ENCODE measurements around the gene RWDD1.
A peak's percentile ranks its signal among the peaks of the same experiment; 100 is the strongest.

Gene RWDD1, protein sequence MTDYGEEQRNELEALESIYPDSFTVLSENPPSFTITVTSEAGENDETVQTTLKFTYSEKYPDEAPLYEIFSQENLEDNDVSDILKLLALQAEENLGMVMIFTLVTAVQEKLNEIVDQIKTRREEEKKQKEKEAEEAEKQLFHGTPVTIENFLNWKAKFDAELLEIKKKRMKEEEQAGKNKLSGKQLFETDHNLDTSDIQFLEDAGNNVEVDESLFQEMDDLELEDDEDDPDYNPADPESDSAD

GRCh38 chr6:116570856-116571682, at the start of gene RWDD1:
TSS of gene RWDD1 (plus strand) at chr6:116571504. CDS start at chr6:116571583, 79 bp downstream.
- DNase-seq = peak; percentile 93

- no peak for DNase-seq
These were observed 48.4 kb upstream of the RWDD1 start for GRCh38 chr6:116522896-116523295.

- no peak for DNase-seq
These were observed 47.1 kb upstream of the RWDD1 start for GRCh38 chr6:116524236-116524635.

DNA sequence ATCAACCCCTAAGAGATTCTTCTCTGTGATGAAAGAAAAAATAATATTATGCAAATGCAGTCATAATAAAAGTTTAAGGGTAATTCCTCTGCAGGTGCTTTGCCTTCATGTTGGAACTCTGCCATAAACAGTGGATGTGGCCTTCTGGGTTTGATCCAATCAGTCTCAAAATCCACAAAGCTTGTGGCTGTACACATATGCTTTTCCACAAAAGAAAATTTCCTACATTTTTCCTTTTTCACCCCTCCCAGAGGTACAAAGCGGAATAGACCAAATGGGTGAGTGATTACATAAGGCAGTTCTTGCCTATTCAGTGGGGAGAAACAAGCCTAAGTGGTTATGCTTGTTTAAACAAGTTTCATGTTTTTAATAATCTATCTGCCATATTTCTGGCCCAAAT, 43.2 kb upstream of the RWDD1 start:
- DNase-seq = no peak

DNA sequence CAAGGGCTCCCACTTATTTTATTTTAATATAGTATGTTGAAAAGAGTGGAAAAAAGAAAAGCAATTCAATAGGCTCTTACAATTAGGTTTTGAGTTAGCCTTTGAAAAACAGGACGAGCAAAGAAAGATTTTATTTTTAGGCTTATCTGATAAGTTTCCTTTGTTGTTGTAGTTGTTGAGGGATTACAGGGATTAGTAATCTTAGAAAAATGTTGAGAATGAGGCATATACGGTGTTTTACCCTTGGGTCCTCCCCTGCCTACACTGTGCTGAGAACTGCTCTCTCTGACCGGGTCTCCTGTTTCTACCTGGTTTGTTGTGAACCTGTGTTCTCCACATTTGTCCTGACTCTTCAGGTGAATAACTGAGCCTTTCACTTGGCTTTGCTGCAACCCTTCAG, 42.5 kb upstream of the RWDD1 start:
- DNase-seq = no peak

DNA sequence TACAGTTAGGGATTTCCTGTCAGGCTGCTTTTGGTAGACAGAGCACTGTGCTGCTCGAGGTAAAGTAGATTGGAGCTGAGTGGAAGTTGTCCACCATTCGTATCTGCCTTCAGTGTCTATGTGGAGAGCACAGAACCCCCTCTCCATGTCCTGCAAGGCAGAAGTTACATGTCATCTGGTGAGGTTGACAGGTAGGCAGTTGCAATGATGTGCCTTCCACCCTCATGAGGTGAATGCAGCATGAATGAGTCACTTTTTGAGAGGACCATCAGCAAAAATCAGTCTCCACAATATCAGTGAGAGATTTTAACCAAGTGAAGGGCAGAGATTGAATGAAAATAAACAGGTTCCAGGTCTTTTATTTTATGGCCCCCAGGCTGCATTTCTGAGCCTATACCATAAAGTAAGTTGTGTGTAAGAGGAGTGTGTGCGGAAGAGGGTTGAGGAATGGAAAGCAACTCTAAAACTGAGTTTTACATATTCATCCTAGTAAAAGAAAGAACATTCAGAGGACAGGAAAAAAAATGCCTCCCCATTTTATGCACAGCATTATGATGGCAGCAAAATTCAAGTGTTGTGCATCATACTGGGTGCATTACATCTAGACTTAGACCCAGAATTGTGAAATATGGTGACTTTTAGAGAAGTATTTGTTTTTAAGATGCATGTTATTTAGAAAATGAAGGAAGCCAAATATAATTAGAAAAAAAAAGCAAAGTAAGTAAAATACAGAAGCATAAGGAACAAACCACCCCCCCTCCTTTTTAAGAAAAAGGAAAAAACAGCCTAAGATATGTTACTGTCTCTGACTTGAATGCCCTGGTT, 41.6 kb upstream of the RWDD1 start:
- DNase-seq = no peak

DNA sequence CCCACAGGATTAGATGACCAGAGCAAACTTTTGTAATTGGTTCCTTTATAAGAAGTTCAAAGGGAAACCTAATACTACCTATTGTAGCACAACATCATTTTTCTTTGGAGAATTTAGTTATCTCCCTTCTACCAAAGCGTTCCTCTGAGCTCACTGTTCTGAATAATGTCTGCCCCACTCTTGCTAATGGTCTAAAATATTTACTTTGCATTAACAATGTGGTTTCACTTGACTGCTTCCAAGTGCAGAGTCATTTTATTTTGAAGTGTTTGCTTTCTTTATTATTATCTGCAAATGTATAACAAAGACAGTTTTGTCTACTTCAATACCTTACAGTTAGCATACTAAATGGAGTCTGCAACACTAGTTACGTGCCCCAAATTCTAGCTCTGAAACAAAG, 40.9 kb upstream of the RWDD1 start:
- DNase-seq = no peak

- DNase-seq = peak; percentile 9
These were observed 39.4 kb upstream of the RWDD1 start for GRCh38 chr6:116531675-116532570.

DNA sequence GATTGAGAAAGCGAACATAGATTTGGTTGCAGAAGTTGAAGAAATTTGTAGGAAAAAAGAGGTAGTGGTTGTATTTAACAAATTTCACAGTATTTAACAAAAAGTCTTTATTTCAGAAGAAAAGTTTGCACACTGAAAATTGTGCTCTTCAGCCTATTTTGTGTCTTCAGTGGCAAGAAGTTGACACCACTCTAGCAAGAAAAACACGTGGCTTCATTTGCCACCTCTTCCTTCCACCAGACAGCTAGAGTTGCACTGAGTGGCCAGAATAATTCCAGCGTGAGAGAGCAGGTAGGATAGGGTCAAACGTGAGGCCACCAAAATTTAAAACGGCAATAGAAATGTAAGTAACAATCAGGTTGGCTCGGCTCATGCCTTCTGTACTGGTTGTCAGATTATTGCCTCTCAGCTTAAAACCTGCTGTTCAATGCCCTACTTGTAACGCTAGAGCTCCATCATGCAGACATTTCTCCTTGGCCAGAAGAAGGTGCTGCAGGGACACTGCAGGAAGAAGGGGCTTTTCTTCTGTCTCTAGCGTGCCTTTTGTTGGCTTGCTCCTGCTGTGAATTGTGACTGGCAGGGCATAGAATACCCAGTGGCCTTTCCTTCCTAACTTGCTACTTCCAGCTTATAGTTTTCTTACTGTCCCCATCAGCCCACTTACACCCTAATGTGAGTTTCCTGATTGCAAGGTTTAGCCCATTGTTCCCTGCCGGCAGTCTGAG, 37.9 kb upstream of the RWDD1 start:
- DNase-seq = no peak

DNA sequence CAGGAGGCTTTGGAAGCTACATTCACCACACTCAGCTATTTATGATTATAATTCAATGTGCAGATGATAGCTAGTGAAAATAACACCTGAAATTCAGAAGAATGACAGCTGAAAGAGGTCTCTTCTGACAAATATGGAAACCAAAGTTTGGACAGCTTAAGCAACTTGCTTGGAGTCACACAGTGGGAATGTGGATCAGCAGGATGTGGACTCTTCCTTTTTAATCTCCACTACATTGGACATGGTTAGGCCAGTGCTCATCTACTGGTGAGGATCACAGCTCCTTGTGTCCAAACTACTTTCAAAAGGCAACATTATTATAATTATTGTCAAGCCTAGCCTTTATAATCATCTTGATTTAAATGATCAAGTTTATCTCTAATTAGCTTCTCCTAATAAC, 36.2 kb upstream of the RWDD1 start:
- DNase-seq = no peak

- no peak for DNase-seq
These were observed 35.1 kb upstream of the RWDD1 start for GRCh38 chr6:116536216-116536621.

DNA sequence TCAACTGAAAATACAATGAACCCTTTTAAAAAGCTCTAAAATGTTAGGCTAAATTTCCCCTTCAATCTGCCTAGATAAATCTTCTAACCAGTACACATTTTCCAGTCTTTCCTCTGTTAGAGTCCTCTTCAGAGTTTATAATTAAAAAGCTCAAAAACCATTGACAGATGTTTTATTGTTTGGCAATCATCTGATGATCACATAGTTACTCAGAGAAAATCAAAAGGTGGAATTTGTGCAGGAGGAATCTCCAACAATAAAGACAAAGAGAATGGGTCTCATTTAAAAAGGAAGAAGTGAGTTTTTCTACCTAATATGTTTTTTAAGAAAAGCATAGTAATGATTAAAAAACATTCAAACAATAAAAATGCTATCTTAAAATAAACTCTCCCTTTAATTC, 28.9 kb upstream of the RWDD1 start:
- no peak for DNase-seq

- DNase-seq = no peak
These were observed 28.2 kb upstream of the RWDD1 start for GRCh38 chr6:116543149-116543548.

DNA sequence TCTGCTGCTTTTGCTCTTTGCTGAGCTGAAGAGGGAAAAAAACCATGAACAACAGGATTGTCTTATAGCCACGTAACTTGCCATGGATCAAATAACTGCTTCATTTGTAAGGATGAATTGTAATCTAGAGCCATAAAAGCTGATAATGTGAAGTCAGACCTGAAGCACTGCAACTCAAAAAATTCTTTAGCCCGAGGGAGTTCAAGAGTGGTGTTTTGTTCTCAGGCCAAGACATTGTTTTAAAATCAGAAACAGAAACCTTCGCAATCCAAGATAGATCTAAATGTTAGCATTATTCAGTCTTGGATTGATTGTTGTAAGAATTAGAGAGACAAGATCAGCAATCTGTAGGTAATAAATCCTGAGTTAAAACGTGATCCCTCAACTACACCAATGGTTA, 25.7 kb upstream of the RWDD1 start, which contains the start of gene TRAPPC3L:
Gene TRAPPC3L (minus strand): TSS at position 34 of the 400 bp plus-strand sequence. CDS start 170 bp downstream, outside the sequence.
- no peak for DNase-seq

- DNase-seq = no peak
These were observed 23.9 kb upstream of the RWDD1 start for GRCh38 chr6:116547358-116547757.

GRCh38 chr6:116550796-116551195, 20.5 kb upstream of the RWDD1 start:
- no peak for DNase-seq

- DNase-seq = no peak
These were observed 17.9 kb upstream of the RWDD1 start, which contains the start of gene CALHM4 for GRCh38 chr6:116553451-116553850. TSS of gene CALHM4 (plus strand) at chr6:116553751. CDS start at chr6:116553794, 43 bp downstream.

GRCh38 chr6:116556065-116556464, 15.2 kb upstream of the RWDD1 start:
- DNase-seq = no peak

DNA sequence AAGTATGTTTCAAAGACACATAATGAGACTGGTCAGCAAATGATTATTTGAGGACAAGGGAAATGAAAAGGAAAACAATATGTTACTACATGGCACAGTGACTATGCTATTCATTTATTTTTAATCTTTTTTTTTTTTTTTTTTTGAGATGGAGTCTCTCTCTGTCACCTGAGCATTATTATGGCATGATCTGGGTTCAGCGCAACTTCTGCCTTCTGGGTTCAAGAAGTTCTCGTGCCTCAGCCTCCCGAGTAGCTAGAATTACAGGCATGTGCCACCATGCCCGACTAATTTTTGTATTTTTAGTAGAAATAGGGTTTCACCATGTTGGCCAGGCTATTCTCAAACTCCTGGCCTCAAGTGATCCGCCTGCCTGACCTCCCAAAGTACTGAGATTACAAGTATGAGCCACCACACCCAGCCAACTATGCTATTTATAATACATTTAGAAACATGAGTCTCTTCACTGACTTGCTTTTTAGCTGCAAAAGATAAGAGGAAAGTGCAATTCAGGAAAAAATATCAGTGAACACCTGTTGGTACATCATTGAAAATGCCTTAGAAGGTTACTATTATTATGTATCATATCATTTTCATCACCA, 14.4 kb upstream of the RWDD1 start:
- no peak for DNase-seq

DNA sequence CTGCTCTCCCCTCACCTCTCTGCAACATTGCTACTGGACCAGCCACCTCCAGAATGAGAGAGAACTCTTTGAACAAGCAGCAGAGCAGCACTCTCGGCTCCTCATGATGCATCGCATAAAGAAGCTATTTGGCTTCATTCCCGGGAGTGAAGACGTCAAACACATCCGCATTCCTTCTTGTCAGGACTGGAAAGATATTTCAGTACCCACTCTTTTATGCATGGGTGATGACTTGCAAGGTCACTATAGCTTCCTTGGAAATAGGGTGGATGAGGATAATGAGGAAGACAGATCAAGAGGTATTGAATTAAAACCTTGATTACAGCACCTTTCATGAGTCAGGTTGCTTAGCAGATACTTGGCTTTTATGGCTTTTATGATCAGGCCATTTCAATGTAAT, 13.4 kb upstream of the RWDD1 start:
- DNase-seq = no peak

DNA sequence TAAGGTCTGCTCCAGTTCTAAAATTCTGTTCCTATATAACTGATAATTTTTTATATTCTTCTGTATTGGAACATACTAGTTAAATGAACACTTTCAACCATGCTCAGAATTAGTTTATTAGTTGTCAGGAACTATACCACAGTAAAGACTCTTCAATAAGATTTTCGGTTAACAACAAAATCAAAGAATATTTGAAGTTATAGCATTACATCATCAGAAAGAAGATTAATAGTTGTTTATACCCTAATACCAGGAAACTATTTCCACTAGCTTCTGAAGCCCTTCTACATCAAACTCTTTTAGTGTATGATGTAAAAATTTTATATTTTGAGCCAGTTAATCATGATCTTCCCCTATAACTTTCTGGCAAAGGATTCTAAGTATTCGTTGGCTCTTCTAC, 11.2 kb upstream of the RWDD1 start:
- DNase-seq = no peak

Data from NCI-H1092 (cell line).